DMS153 treated with DMSO at 0.1 percent for 48 hours (cell line): Measurements from ENCODE around the gene LRRN1.

Source experiments
- DNase-seq: peaks from one replicate; lab custom pipeline; 2025; ENCODE audit not compliant: unreplicated experiment; lab: John Stamatoyannopoulos, UW

LRRN1 gene

GRCh38 chr3:3799173-3800079 is at the start of gene LRRN1:
Gene LRRN1 (plus strand): TSS chr3:3799431. CDS start chr3:3844642, 45,211 bp downstream.
- no peak for DNase-seq

GRCh38 chr3:3753416-3753815 is 45.8 kb upstream of the LRRN1 start:
- DNase-seq = no peak

GRCh38 chr3:3765661-3766060 is 33.6 kb upstream of the LRRN1 start:
- DNase-seq = no peak

GRCh38 chr3:3766140-3766539 is 33.1 kb upstream of the LRRN1 start:
- no peak for DNase-seq

- no peak for DNase-seq
Measured at GRCh38 chr3:3771094-3771493, 28.1 kb upstream of the LRRN1 start.

- DNase-seq = no peak
Measured at GRCh38 chr3:3771567-3771966, 27.7 kb upstream of the LRRN1 start.

DNA sequence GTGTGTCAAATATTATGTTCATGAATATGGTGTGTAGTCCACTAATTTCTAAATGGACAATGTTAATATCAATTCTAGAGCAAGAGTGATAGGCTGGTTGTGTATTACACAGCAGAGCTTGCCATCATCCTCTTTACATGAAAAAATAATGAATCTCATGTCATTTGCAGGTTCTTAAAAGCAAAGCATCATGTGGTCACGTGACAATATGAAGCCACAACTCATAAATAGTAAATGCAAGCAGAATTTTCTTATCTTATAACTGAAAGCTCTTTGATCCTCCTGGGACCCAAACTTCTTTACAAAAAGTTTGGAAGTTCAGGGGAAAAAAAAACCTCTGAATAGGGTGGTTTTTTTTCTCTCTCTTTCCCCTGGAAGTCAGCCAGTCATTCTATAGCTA is 26.9 kb upstream of the LRRN1 start:
- DNase-seq = no peak

DNA sequence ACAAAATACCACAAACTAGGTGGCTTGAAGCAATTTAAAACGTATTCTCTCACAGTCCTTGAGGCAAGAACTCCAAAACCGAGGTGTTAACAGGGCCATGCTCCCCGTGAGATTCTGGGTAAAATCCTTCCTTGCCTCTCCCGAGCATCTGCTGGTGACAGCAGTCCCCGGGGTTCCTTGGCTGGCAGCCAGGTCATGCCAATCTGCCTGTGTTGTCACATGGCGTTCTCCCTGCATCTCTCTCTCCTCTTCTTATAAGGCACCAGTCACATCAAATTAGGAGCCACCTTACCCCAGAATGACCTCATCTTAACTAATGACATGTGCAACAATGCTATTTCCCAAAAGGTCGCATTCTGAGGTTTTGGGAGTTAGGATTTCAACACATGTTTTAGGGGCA is 26.3 kb upstream of the LRRN1 start:
- no peak for DNase-seq

GRCh38 chr3:3776607-3777006 is 22.6 kb upstream of the LRRN1 start:
- no peak for DNase-seq

GRCh38 chr3:3778216-3778615 is 21.0 kb upstream of the LRRN1 start:
- DNase-seq = no peak

- DNase-seq = no peak
Measured at GRCh38 chr3:3778641-3779270, 20.5 kb upstream of the LRRN1 start.

- DNase-seq = no peak
Measured at GRCh38 chr3:3782457-3782856, 16.8 kb upstream of the LRRN1 start.

GRCh38 chr3:3783210-3783609 is 16.0 kb upstream of the LRRN1 start:
- DNase-seq = no peak

DNA sequence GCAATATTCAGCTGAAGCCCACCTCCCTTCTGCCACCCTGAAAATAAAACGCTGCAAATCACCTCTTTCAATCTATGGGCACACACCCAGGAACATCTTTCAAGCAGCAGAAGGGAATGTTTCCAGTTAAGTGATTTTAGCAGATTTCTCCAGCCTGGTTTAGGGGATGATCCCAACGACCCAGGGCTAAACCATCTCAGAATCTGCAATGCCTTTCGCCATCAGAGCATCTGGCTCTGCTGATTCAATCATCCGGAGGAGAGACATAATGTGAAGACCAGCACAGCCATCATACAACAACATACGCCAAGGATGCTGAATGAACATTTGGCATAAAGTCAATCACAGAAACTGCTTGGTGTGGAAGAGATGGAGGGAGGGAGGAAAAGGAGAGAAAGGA is 15.5 kb upstream of the LRRN1 start:
- DNase-seq = no peak

- DNase-seq = no peak
Measured at GRCh38 chr3:3792391-3792790, 6.8 kb upstream of the LRRN1 start.

DNA sequence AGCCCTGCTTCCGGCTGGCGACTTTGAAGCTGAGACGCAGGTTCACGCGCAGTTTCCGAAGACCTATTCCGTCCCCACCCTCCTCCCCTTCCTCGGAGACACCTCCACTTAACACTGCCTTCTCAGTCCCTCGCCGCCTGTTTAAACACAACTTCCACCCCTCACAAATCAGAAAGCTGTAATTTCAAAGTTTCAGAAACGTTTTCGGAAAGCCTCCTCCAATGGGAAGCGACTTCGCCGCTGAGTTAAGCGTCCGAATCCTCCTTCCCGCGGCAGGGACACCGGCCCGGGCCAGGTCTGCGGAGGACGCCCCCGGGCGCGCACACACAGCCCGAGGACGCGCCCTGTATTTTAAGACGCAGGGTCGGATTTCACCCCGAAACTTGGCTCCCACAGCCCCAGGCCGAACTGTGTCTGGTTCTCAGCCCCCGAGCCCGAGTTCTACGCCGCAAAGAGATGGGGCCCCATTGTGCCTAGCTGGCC is 559 bp upstream of the LRRN1 start:
- no peak for DNase-seq

DNA sequence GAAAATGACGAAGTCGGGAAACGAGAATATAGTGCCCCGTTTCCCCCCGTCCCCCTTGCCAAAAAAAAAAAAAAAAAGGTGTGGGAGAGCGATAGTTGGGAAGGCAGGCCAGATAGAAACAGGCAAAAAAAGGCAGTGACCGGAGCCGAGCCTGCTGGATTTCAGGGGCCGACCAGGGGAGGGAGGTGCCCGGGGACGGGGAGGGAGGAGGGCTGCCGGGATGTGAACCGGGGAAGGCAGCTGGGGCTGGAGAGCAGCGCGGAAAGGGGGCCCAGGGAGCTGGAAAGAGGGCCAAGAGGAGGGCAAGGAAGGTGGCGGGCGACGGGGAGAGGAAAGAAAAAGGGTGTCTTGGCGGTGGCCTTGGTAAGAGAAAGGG is 837 bp downstream of the LRRN1 start:
- no peak for DNase-seq

DNA sequence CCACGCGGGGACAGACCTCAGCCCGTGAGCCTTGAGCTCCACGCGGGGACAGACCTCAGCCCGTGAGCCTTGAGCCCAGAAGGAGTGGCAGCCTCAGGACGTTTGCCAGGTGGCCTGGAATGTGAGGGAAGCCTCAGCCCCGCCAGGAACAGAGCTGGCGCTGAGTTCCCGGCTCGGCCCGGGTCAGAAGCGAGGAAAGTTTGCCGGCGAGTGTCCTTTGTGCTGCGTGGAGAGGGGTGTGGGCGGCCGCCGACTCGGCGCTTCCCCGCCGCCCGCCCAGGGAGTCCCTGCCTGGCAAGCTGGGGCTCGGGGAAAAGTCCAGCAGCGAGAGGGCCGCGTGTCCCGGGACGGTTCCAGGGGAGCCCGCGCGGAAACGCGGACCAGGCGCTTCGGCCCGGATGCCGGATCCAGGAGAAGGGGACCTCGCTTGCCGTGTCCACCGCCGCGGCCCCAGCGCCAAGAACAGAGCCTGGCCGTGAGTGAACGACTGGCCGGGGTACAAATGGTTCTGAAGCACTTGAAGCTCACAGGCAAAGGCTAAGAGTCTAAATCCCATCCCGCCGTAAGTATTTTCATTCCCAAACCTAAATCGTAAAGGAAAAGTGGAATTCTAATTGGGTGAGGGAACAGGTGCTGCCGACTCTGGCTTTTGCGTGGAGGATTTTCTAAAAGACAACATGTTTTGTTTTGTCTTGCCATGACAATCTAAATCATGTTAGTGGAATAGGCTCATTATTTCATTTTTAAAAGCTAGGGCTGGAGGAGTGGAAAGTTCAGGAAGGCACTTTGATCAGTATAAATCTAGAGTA is 1.7 kb downstream of the LRRN1 start:
- no peak for DNase-seq

DNA sequence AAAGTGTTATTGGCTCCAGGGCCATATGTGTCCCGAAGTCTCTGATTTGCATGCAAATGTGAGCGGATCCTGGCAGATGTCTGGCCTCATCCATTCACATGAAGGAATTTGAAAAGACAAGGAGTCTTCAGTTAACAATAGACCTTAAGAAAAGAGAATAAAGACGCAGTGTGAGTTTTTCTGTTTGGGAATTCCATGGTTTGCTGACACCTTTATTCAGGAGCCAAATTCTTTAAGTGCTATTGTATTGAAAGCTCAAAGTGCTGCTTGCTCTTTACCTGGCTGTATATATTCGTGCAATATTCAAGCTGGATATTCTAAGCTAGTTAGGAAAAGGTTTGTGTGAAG is 2.2 kb downstream of the LRRN1 start:
- no peak for DNase-seq

GRCh38 chr3:3802046-3802445 is 2.8 kb downstream of the LRRN1 start:
- no peak for DNase-seq

GRCh38 chr3:3804560-3804959 is 5.3 kb downstream of the LRRN1 start:
- no peak for DNase-seq

DNA sequence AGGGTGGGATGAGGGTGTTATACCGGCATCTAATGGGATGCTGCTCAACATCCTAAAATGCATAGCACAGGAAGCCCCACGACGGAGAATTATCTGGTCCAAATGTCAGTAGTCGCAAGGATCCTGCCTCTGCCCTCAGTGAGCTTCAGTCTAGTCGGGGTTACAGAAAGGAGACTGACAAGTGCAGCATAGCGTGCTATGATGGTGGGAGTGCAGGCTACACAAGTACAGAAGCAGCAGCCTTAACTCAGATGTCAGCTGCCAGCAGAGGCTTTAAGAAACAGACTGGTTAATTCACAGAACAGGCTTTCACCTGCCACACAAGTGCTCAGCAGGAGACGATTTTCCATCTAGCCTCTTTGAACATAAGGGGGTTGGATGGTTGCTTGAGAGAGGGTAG is 6.9 kb downstream of the LRRN1 start:
- no peak for DNase-seq
